ENCODE measurements around the gene SIRPB2.
A peak's percentile ranks its signal among the peaks of the same experiment; 100 is the strongest.

The SIRPB2 gene

DNA sequence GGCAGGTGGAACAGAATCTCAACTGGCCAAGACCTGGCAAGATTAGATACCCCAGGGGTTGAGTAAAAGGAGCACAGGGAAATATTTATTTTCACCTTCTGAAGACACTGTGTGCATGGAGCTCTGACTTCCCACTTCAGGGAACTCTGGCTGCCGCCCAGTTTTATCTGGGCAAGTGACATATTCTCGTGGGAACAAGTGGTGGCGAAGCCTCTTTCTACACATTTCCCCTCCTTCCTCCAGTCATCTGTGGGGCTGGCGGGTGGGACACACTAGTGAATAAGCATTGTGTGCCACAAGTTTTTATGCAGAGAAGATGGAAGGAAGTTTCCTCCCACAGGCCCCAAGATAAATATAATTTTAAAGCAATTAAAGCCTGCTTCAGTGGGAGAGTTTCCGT lies 48.1 kb downstream of the SIRPB2 start:
- TF ChIP-seq, protein P1, sequence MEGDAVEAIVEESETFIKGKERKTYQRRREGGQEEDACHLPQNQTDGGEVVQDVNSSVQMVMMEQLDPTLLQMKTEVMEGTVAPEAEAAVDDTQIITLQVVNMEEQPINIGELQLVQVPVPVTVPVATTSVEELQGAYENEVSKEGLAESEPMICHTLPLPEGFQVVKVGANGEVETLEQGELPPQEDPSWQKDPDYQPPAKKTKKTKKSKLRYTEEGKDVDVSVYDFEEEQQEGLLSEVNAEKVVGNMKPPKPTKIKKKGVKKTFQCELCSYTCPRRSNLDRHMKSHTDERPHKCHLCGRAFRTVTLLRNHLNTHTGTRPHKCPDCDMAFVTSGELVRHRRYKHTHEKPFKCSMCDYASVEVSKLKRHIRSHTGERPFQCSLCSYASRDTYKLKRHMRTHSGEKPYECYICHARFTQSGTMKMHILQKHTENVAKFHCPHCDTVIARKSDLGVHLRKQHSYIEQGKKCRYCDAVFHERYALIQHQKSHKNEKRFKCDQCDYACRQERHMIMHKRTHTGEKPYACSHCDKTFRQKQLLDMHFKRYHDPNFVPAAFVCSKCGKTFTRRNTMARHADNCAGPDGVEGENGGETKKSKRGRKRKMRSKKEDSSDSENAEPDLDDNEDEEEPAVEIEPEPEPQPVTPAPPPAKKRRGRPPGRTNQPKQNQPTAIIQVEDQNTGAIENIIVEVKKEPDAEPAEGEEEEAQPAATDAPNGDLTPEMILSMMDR (IDR thresholded peaks at IDR 0.05; ENCODE audit: insufficient read depth, low read depth, low read length, missing control alignments), result no peak
- no peak overlapping the region for H3K4me3 ChIP-seq (ENCODE audit: low read depth, low read length)
- no peak for DNase-seq (ENCODE audit: low read depth)

GRCh38 chr20:1442304-1442703 lies 48.9 kb downstream of the SIRPB2 start:
- DNase-seq (ENCODE audit: low read depth), result no peak
- no peak overlapping the region for H3K4me3 ChIP-seq (ENCODE audit: low read depth, low read length)
- TF ChIP-seq, protein P1 (IDR thresholded peaks at IDR 0.05; ENCODE audit: insufficient read depth, low read depth, low read length, missing control alignments), result no peak

GRCh38 chr20:1441133-1441532 lies 50.1 kb downstream of the SIRPB2 start:
- no peak overlapping the region for H3K4me3 ChIP-seq (ENCODE audit: low read depth, low read length)
- no peak for DNase-seq (ENCODE audit: low read depth)
- TF ChIP-seq, protein P1 (IDR thresholded peaks at IDR 0.05; ENCODE audit: insufficient read depth, low read depth, low read length, missing control alignments), result no peak

DNA sequence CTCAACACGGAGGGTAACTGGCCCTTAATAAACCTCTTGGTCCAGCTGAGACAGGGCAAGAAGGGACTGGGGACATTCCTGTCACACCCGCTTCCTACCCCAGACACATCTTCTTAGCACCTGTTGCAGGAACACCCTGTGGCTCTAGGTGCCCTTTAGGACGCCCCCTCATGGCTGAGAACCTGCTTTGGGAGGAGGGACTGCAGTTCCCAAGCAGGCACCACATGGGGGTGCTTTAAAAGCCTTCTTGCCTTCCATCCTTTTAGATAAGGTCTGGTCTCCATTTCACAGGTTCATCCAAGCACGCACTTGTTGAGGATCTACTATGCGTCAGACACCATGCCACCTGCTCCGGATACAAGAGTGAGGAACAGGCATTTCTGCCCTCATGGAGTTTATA lies 51.2 kb downstream of the SIRPB2 start:
- TF ChIP-seq, protein P1 (IDR thresholded peaks at IDR 0.05; ENCODE audit: insufficient read depth, low read depth, low read length, missing control alignments), result peak; percentile 28
- no peak overlapping the region for H3K4me3 ChIP-seq (ENCODE audit: low read depth, low read length)
- peak; percentile 32 for DNase-seq (ENCODE audit: low read depth)

DNA sequence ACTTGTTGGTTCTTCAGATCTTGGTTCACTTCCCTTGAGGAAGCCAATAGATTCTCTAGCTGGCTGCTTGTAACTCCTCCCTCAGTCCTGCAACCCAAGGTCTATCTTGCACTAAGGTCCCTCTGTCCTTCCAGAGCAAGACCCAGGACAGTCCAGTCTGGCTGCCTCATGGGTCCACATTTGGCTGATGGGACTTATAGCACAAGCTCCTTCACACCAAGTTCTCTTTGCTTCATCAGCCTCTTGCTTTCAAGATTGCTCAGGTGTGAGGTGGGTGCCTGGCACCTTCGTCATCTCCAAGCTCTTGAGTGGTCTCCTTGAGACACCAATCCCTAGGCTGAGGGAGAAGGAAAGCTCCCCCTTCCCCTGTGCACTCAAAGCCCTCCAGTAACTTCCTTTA lies 52.9 kb downstream of the SIRPB2 start:
- no peak overlapping the region for H3K4me3 ChIP-seq (ENCODE audit: low read depth, low read length)
- no peak for DNase-seq (ENCODE audit: low read depth)
- TF ChIP-seq, protein P1 (IDR thresholded peaks at IDR 0.05; ENCODE audit: insufficient read depth, low read depth, low read length, missing control alignments), result no peak

- peak; percentile 89 for DNase-seq (ENCODE audit: low read depth)
- TF ChIP-seq, protein P1 (IDR thresholded peaks at IDR 0.05; ENCODE audit: insufficient read depth, low read depth, low read length, missing control alignments), result peak; percentile 82
- no peak overlapping the region for H3K4me3 ChIP-seq (ENCODE audit: low read depth, low read length)
These were observed 53.9 kb downstream of the SIRPB2 start for GRCh38 chr20:1437235-1437904.

GRCh38 chr20:1436263-1436662 lies 55.0 kb downstream of the SIRPB2 start:
- no peak overlapping the region for H3K4me3 ChIP-seq (ENCODE audit: low read depth, low read length)
- TF ChIP-seq, protein P1 (IDR thresholded peaks at IDR 0.05; ENCODE audit: insufficient read depth, low read depth, low read length, missing control alignments), result no peak
- DNase-seq (ENCODE audit: low read depth), result no peak

All from GM12865 (cell line).